WERI-Rb-1 (cell line): Measurements from ENCODE around the gene TTC3.

Source experiments
- DNase-seq: peaks from one replicate; pipeline ENCODE4 v3.0.0-alpha.2; 2020
- H3K27ac ChIP-seq: fragments of 250-450 bp; sonication (Bioruptor Pico); 2 replicates; pipeline ENCODE4 v1.5.1; 2020; ENCODE audit warnings: mild to moderate bottlenecking, moderate library complexity
- H3K27me3 ChIP-seq: fragments of 250-450 bp; sonication (Bioruptor Pico); 2 replicates; pipeline ENCODE4 v1.5.1; 2021; ENCODE audit warnings: mild to moderate bottlenecking, low read depth, moderate library complexity; ENCODE audit not compliant: insufficient read depth, severe bottlenecking
- H3K36me3 ChIP-seq: fragments of 250-450 bp; sonication (Bioruptor Pico); 2 replicates; pipeline ENCODE4 v1.5.1; 2020; ENCODE audit warnings: mild to moderate bottlenecking, moderate library complexity
- H3K4me3 ChIP-seq: 2 replicates; pipeline ENCODE4 v1.5.1; 2011; ENCODE audit warnings: low read depth, mild to moderate bottlenecking, control low read depth, low read length
- H3K9me3 ChIP-seq: fragments of 250-450 bp; sonication (Bioruptor Pico); 2 replicates; pipeline ENCODE4 v1.5.1; 2021; ENCODE audit warnings: mild to moderate bottlenecking, moderate library complexity; ENCODE audit not compliant: severe bottlenecking
- CTCF ChIP-seq: IDR thresholded peaks from 2 replicates; pipeline ENCODE4 v1.5.1; 2011; ENCODE audit warnings: low read depth, mild to moderate bottlenecking, control low read depth, inconsistent platforms, low read length

The TTC3 gene

GRCh38 chr21:37082856-37083528 is 9.9 kb downstream of the TTC3 start:
- Histone ChIP-seq H3K36me3 (peaks cover 18% of the 10 kb centered on the region), H3K4me3 (no peak overlapping the region), H3K27me3 (no peaks in the 10 kb centered on the region), H3K27ac (no peak overlapping the region), H3K9me3 (no peaks in the 10 kb centered on the region)
- TF ChIP-seq CTCF, result no peak
- DNase-seq, result no peak

- Histone ChIP-seq H3K4me3 (no peak overlapping the region), H3K27me3 (no peaks in the 10 kb centered on the region), H3K27ac (no peak overlapping the region), H3K9me3 (no peaks in the 10 kb centered on the region), H3K36me3 (peaks cover 43% of the 10 kb centered on the region)
- TF ChIP-seq CTCF, result no peak
- no peak for DNase-seq
Measured at GRCh38 chr21:37085726-37086125, 12.7 kb downstream of the TTC3 start.

GRCh38 chr21:37087188-37087587 is 14.1 kb downstream of the TTC3 start:
- DNase-seq, result peak; percentile 55
- Histone ChIP-seq H3K27ac (no peak overlapping the region), H3K4me3 (no peak overlapping the region), H3K9me3 (no peaks in the 10 kb centered on the region), H3K36me3 (peaks cover 56% of the 10 kb centered on the region), H3K27me3 (no peaks in the 10 kb centered on the region)
- peak; percentile 73 for TF ChIP-seq CTCF

- H3K27me3 ChIP-seq, result no peaks in the 10 kb centered on the region
- no peak for DNase-seq
- no peak for TF ChIP-seq CTCF
- H3K9me3 ChIP-seq, result no peaks in the 10 kb centered on the region
- no peak overlapping the region for H3K4me3 ChIP-seq
- H3K27ac ChIP-seq, result no peak overlapping the region
- H3K36me3 ChIP-seq, result peaks cover 65% of the 10 kb centered on the region
Measured at GRCh38 chr21:37088186-37088735, 15.2 kb downstream of the TTC3 start.

- no peak for DNase-seq
- peaks cover 94% of the 10 kb centered on the region for H3K36me3 ChIP-seq
- TF ChIP-seq CTCF, result no peak
- H3K9me3 ChIP-seq, result no peaks in the 10 kb centered on the region
- H3K4me3 ChIP-seq, result no peak overlapping the region
- no peaks in the 10 kb centered on the region for H3K27me3 ChIP-seq
- no peak overlapping the region for H3K27ac ChIP-seq
Measured at GRCh38 chr21:37093977-37094376, 20.9 kb downstream of the TTC3 start.

- DNase-seq, result no peak
- no peak overlapping the region for H3K4me3 ChIP-seq
- peaks cover 96% of the 10 kb centered on the region for H3K36me3 ChIP-seq
- H3K27ac ChIP-seq, result no peak overlapping the region
- H3K27me3 ChIP-seq, result no peaks in the 10 kb centered on the region
- no peak for TF ChIP-seq CTCF
- no peaks in the 10 kb centered on the region for H3K9me3 ChIP-seq
Measured at GRCh38 chr21:37095821-37096220, 22.8 kb downstream of the TTC3 start.
